Adrenal gland (tissue), 5 donors: ENCODE data around the gene MMP19.

Experiments
- POLR2A ChIP-seq, 2 donors: fragments of 450-650 bp; IDR thresholded peaks; one replicate each; pipeline ENCODE4 v1.6.1; 2017; ENCODE audit warnings: antibody characterized with exemption in 2 of 2, mild to moderate bottlenecking in 2 of 2, moderate library complexity in 1 of 2
- TF ChIP-seq, protein P1 (sequence below), 6 experiments: fragments of 450-650 bp in 4 of 6; fragments of 200-600 bp in 2 of 6; sonication (generic) in 1 of 6; IDR thresholded peaks; 1 replicate in 5 of 6; 2 replicates in 1 of 6; pipeline versions ENCODE4 v1.5.1 to v1.8.0; 2016 to 2021; ENCODE audit warnings: antibody characterized with exemption in 6 of 6, mild to moderate bottlenecking in 2 of 6, moderate library complexity in 1 of 6
- donor health status: DM: no; HTN: no; CAD: no.

DNA sequence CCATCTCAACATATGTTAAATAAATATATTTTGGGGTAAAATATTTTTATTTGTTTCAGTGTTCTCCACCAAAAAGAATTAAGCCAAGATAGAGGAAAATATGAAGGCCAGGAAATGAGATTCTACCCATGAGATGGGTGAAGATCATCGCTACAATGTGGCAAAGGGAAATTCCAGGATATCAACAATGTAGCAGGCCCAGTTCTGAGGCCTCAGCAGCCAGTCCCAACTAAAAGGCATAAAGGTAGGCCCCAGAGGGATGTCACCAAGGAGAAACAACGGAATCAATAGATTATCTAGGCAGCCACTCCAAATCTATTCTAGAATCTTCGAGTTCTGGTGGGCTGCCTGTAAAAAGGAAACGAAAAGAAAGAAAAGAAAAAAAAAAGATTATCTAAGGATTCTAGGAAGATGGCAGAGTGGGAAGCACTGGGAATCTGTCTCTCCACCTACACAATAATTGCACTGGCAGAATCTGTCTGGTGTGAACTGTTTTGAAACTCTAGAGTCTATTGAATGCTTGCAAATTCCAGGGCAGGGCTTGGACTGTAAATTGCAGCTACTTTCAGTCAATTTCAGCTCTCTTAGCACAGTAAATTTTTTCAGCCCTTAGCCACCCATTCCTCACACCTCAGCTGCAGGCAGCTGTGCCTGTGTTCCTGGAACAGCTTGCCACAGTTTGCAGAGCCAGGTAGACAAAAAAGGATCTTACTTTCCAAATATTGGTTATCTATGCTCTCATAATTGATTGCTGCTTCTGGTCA is 33.1 kb upstream of the MMP19 start:
- TF ChIP-seq, protein P1, sequence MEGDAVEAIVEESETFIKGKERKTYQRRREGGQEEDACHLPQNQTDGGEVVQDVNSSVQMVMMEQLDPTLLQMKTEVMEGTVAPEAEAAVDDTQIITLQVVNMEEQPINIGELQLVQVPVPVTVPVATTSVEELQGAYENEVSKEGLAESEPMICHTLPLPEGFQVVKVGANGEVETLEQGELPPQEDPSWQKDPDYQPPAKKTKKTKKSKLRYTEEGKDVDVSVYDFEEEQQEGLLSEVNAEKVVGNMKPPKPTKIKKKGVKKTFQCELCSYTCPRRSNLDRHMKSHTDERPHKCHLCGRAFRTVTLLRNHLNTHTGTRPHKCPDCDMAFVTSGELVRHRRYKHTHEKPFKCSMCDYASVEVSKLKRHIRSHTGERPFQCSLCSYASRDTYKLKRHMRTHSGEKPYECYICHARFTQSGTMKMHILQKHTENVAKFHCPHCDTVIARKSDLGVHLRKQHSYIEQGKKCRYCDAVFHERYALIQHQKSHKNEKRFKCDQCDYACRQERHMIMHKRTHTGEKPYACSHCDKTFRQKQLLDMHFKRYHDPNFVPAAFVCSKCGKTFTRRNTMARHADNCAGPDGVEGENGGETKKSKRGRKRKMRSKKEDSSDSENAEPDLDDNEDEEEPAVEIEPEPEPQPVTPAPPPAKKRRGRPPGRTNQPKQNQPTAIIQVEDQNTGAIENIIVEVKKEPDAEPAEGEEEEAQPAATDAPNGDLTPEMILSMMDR (IDR thresholded peaks at IDR 0.05): no peak
- no peak for TF ChIP-seq POLR2A (IDR thresholded peaks at IDR 0.05)
